ENCODE data around the gene SAP30. TPM values are rescaled to one million over a fixed set of nuclear protein-coding genes. Genes with fewer than 3 reads are reported as not detected.

SAP30 gene, protein sequence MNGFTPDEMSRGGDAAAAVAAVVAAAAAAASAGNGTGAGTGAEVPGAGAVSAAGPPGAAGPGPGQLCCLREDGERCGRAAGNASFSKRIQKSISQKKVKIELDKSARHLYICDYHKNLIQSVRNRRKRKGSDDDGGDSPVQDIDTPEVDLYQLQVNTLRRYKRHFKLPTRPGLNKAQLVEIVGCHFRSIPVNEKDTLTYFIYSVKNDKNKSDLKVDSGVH
- total RNA-seq = 27.3 and 70.7 TPM in 2 replicates
- polyA plus RNA-seq (2012) = 20.2 TPM

DNA sequence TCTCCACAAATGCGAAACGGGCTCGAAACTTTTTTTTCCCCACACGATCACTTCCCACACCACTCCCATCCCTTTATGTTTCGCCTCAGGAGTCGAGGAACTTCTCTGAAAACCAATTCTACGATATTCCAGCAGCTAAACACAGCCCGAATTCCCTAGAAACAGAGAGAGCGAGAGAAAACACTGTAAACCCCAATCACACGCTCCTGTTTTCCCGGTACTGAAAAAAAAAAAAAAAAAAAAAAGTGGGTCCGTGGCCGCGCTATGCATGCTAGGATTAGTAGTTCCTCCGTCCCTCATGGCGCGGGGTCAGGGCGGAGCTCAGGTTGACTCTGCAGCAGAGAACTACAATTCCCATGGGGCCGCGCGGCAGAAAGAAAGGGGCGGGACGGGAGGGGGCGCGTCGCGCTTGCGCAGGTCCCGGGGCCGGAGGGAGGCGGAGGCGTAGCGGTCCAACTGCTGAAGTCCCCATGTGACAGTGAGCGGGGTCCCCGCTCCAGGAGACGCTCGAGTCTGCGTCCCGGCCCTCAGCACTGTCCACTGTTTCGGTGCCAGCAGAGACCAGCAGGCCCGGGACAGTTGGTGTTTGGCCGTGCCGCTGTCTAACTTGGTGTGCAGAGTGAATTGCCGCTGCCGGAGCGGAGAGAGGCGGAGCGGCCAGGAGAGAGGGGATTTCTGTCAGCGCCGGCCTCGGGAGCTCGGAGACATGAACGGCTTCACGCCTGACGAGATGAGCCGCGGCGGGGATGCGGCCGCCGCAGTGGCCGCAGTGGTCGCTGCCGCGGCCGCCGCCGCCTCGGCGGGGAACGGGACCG lies at the start of gene SAP30:
Gene SAP30 (plus strand): TSS at position 478 of the 815 bp plus-strand sequence. CDS start 229 bp downstream, at position 707.
- peak; percentile 99 for DNase-seq (ENCODE audit: low read depth)

DNA sequence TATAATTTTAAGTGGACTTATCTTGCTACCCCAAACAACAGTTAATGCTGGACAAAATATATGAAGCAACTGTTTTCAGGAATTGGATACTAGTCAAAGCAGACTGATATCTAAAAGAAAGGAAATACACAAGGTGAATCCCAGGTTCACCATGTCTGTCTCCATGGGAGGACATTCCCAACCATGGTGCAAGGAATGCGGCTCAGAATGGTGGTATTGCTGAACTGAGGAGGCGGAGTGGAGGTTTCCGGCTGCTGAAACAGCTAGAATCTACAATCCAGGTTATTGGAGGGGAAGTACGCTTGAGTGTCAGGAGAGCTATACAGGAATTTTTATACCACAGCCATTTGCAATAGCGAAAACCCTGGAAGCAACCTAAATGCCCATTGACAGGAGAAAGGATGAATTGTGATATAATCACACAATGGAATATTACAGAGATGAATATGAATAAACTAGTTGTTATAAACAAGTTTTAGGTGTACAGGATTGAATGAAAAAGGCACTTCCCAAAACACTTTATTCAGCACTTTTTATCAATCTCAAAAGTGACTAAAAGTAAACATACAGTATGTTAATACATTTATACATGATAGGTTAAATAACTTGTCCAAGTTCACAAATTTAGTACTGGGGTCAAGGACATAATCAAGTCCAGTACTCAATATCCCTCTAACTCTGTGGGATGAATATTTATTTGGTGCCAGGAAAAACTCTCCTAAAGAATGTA lies 45.6 kb upstream of the SAP30 start:
- DNase-seq (ENCODE audit: low read depth) = no peak

DNA sequence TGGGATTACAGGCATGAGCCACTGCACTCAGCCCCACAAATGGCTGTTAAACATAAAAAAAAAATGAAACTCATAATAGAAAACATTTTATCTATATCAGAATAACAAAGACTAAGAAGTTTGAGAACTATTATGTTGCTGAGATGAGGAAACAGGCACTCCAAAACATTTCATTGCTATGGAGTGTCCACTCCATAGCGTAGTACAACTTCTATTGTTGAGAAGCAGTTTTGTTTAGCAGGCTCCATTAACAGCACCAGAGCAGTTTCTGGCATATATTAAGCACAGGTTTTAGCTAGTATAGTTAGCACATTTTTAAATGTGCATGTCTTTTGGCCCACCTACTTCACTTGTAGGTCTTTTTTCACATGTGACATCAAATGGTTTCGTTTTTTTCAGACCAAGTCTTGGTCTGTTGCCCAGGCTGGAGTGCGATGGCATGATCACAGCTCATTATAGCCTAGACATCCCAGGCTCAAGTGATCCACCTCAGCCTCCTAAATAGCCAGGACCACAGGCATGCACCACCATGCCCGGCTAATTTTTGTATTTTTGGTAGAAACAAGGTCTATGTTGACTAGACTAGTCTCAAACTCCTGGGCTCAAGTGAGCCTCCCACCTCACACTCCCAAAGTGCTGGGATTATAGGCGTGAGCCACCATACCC lies 42.4 kb upstream of the SAP30 start:
- DNase-seq (ENCODE audit: low read depth) = peak; percentile 33

DNA sequence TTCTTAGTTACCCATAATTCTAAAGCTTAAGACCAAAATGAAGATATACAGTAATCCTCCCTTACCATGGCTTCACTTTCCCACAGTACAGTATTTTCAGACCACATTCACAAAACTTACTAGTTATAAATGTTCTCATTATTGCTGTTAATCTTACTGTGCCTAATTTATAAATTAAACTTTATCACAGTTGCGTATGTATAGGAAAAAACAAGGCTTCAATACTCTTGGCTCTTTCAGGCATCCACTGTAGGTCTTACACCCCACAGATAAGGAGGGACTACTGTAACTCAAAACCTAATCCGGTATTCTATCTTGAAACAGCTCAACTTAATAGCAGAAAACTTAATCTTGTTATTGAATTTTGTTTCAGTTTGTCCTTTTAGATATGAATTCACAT lies 40.2 kb upstream of the SAP30 start:
- no peak for DNase-seq (ENCODE audit: low read depth)

DNA sequence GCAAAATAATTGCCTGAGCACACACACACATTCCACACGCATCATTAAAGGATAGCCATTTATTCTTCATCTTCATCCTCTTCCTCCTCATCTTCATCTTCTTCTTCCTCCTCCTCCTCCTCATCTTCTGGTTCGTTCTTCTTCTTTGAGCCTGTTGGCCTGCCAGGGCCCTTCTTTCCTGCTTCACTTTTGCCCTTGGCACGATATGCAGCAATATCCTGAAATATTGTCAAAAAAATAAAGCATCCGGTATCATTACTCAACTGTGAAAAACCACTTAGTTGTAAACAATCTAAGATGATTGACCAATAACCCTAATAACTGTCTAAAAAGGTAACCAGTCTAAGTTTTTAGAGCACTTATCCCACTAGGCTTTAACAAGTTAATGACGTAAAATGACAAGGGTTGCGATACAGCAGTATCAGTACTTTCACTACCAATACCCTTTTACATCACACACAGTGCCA lies 38.7 kb upstream of the SAP30 start:
- peak; percentile 15 for DNase-seq (ENCODE audit: low read depth)

DNA sequence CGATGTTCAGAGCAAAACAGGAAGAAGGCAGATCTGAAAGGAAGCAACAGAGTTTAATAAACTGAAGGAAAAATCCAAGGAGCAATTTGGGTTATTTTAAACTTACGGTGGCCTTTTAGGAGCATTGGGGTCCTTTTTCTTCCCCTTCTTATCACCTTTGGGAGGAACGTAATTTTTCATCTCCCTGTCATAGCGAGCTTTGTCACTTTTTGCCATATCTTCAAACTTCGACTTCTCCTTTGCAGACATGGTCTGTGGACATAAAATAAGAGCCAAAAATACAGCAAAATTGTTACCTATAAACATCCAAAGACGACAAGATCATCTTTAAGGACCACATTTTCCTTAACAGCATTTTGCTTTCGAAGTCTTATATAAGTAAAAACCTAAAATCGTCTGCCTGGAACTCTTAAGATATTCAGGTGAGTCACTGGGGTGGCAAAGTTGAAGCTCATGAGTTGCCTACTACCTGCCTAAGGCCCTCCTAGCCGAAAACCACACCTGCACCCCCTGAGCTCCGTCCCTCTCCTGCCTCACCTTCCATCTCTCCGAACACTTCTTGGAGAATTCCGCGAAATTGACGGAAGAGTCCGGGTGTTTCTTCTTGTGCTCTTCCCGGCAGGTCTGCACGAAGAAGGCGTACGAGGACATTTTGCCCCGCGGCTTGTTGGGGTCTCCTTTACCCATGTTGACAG lies 37.6 kb upstream of the SAP30 start:
- no peak for DNase-seq (ENCODE audit: low read depth)

DNA sequence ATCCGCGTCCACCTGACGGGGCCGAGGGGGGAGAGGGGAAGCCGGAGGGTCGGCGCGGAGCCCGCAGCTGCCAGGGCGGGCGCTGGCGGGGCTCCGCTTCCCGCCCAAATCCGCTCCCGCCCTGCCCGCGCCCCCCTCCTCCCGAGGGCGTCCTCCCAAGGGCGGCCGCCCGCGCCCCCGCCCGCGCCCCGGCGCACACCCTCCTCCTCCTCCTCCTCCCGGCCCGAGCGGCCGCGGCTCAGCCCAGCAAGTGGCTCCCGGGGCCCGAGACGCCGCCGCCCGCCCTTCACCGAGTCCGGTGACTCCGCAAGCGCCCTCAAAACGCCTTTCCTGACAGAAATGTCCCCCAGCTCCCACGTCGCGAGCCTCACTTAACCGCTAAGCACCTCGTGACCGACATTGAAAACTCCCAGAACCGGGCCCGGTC lies 37.1 kb upstream of the SAP30 start:
- DNase-seq (ENCODE audit: low read depth) = no peak

DNA sequence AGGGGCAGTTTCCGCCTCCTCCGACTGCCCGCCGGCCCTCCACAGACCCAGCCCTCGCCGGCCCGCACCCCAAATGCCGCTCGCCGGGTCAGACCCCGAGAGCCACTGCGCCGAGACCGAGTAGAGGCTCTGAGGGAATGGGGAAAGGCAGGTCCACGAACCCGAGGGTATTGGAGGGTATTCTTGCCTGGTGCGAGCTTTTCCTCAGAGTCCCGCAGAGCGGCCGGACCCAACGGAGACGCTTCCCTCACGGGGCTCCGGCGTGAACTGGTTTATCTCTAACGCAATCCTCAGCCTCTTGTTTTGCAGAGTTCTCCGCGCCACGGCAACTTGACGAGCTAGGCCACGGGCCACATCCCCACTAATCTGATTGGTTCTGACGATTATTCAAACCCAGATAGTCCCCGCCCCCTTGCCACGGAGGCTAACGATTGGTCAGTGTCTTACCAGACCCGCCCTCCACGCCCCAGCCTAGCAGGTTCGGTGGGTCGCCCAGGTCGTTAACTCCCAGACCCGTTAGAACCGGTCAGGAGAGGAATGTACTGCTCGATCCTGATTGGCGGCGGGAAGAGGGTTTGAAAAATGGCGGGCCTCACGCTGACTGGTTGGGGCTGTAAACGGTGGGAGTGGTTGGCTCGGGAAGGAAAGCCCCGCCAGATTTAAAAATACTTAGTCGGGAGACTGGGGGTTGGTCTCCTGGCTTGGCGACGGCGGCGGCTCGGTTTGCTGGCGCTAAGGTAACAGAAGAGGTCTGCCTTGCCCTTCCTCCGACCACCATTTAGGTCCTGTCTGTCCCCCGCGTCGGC lies 36.5 kb upstream of the SAP30 start, which contains the start of gene HMGB2:
Gene HMGB2 (minus strand): TSS at position 274 of the 806 bp plus-strand sequence. CDS start 709 bp downstream, outside the sequence.
- peak; percentile 100 for DNase-seq (ENCODE audit: low read depth)

DNA sequence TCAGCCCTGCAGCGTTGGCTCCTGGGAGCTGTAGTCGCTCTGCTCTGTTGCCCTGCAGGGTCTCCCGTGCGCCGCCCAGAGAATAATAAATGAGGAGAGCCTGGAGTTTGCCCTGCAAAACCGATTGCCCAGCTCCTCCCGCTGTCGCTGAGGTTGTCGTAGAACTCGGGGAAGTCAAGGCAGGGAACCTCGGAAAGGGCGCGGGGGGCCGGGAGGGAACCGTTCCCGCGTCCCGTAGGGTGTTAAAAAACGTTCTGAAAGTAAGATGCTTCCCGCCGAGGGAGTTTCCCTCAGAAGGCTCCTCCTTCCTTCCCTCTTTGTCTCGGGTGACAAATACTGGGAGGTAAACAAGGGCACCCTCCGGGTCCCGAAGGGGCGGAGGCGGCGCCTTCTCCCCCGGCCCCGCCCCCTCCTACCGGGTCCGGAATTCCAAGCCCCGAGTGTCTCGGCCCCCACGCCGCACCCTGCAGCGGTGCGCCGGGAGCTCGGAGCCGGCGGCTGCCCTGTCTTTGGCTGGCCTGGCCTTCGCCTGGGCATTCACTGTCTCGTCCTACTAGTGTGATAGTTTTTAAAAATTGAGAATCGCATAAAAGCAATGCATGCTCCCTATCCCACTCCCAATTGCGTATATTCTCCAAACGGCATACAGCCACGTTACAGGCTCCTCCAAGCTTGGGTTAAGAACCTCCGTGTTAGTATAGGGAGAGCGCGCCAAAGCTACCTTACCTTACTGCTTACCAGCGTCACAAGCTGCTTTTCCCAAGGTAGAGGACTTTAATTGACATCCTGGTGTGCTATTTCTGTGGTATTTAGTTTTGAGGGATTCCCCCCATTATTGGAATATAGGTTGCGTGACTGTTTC lies 35.6 kb upstream of the SAP30 start:
- peak; percentile 91 for DNase-seq (ENCODE audit: low read depth)

DNA sequence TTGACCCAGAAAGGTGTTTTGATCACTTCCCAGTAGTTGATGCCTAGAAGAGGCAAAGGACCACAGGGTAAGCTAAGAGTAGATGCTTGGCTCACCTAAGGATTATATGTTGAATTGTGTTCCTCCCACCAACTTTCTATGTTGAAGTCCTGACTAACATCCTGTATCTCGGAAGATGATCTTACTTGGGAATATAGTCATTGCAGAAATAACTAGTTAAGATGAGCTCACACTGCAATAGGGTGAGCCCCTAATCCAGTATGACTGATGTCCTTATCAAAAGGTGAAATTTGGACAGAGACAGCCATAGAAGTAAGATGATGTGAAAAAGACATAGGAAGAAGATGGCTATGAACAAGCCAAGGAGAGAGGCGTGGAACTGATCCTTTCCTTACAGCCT lies 33.3 kb upstream of the SAP30 start:
- no peak for DNase-seq (ENCODE audit: low read depth)

DNA sequence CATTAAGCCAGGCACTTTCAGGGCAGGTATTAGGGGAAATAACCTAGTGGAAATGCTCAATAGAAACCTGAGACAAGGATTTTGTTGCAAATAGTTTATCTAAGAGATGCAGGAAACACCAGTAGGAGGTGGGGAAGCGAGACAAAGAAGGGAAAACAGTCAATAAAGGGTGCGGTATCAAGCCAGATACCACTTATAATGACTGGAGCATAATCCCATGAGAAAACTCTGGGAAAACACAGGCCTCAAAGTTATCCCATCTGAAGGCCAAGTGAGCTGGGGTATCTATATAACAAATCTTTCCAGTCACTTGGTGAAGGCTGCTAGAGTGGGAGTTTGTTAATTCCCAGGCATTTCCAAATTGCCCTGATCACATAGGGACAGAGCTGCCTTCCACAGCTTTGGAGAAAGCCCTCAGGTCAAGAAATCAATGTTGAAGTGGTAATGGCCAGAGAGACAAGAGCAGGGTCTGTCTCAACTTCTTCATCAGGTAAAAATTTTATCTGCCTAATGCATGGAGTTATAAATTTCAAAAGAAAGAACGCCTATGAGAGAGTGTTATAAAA lies 26.8 kb upstream of the SAP30 start:
- DNase-seq (ENCODE audit: low read depth) = no peak

DNA sequence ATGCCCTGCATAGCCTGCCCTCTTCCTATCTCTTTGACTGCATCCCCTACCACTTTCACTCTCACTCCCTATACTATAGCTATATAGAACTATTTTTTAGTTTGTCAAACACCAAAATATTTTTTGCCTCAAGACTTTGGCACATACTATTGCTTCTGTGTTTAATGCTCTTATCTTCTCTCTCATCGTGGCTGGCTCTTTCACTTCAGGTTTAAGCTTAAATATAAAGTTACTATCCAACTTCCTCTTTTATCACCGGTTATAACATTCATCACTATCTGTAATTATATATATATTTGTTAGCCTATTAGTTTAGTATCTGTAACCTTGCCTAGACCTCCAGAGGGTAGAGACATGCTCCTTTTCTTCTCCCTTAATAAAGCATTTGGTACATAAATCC lies 25.1 kb upstream of the SAP30 start:
- DNase-seq (ENCODE audit: low read depth) = no peak

DNA sequence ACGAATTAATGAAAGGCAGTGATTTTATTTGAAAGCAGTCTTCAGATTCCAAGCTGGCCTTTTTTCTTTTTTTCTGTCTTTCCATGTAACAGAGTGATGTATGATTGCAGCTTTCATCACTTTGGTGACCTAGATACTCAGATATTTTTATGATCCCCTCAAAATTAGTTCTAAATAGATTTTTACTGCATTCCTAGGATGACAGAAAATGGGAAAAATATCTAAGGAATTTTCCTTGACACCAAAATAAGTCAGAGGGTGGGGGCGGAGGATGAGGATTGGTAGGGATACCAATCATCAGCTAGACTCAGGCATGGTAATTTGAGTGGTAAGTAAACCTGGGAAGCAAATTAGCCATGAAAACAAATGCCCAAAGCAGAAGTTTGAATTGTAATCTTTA lies 24.7 kb upstream of the SAP30 start:
- peak; percentile 51 for DNase-seq (ENCODE audit: low read depth)

DNA sequence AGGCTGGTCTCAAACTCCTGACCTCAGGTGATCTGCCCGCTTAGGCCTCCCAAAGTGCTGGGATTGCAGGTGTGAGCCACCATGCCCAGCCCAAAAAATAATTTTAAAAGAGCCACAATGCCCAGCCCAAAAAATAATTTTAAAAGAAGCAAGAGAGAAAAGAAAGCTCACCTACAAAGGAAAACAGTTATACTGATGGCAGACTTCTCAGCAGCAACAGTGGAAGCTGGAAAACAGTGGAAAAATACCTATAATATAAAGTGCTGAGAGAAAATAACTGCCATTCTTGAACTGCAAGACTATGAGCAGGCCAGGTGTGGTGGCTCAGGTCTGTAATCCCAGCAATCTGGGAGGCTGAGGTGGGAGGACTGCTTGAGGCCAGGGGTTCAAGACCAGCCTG lies 23.3 kb upstream of the SAP30 start:
- no peak for DNase-seq (ENCODE audit: low read depth)

DNA sequence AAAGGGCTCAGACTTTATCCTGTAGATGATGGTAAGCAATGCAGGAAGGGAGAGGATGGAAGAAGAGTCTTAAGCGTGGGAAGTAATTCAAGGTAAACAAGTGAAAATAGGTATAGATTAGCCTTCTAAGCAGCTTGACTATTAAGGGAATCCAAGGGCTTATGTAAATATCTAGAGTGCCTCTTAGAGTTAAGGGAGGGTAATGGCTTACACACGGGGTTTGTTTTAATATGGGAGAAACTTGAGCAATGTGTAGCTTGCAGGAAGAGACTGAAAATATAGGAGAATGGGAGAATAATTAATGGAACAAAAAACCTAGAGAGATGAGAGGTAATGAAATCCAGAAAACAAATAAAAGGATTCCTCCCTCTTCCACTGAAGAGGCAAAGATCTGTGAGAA lies 12.8 kb upstream of the SAP30 start:
- DNase-seq (ENCODE audit: low read depth) = no peak

DNA sequence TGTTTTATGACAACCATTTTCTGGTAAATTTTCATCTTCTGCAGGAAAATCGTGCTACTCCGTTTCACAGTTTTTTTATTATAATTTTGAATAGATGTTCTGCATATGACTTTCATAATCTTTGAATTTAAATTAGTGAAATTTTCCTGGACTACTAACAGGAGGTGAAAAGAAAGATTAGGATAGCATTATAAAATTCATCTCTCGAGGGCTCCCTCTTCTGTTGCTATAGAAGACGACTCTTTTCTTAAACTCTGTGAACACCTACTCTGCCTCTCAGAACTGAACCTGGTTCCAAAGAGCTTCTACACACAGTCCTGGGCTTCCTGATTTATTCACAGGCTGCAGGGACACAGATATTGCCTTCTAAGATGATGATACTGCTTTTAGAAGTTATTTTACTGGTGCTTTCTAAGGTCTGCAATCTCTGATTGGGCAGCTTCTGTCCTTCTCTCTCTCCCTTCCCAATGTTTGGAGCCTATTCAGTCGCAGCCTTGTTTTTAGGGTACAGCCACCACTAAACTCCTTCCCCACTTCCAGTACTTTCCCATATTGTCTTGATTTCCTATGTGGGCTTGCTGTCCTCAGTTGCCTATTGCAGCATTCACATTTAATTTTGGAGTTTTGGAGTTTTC lies 10.1 kb upstream of the SAP30 start:
- peak; percentile 47 for DNase-seq (ENCODE audit: low read depth)

DNA sequence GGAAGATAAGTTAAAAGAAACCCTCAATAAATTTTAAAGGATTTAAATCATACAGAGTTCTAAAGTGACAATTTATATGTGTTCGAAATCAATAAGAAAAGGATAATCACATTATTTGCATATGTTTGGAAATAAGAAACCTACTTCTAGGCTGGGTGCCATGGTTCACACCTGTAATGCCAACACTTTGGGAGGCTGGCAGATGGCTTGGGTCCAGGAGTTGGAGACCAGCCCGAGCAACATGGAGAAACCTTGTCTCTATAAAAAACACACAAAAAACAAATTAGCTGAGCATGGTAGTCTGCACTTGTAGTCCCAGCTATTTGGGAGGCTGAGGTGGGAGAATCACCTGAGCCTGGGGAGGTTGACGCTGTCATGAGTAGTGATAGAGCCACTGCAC lies 8.1 kb upstream of the SAP30 start:
- no peak for DNase-seq (ENCODE audit: low read depth)

All from myocyte (in vitro differentiated cells).